Erythroblast (primary cell): ENCODE results near the gene KCNG2.

Source experiments
- GATA1 ChIP-seq: IDR thresholded peaks from 2 replicates; pipeline ENCODE4 v1.6.1; 2011; ENCODE audit warnings: low read depth, mild to moderate bottlenecking, control low read depth, low read length, moderate library complexity
- POLR2A ChIP-seq: IDR thresholded peaks from 2 replicates; pipeline ENCODE4 v1.6.1; 2011; ENCODE audit warnings: mild to moderate bottlenecking, low read length

GRCh38 chr18:79935098-79935480 is 137.4 kb downstream of the KCNG2 start:
- TF ChIP-seq POLR2A (no peak), GATA1 (no peak)
